ENCODE data around the gene LRRC38.
"Not testable (repeated sequence)": the region's sequence is repeated elsewhere in the genome, so short reads cannot be mapped to it uniquely, and the experiment has no call there.

The LRRC38 gene

GRCh38 chr1:13451399-13451965, 62.3 kb downstream of the LRRC38 start:
- Mint-ChIP-seq H3K9me3 (peaks cover 5% of the 10 kb centered on the region), H3K4me3 (no peak overlapping the region), H3K36me3 (ENCODE audit: low read depth) (no peaks in the 10 kb centered on the region), H3K27me3 (ENCODE audit: low read depth) (peaks cover 4% of the 10 kb centered on the region), H3K4me1 (no peaks in the 10 kb centered on the region), H3K27ac (no peak overlapping the region)
- TF ChIP-seq, protein P1, sequence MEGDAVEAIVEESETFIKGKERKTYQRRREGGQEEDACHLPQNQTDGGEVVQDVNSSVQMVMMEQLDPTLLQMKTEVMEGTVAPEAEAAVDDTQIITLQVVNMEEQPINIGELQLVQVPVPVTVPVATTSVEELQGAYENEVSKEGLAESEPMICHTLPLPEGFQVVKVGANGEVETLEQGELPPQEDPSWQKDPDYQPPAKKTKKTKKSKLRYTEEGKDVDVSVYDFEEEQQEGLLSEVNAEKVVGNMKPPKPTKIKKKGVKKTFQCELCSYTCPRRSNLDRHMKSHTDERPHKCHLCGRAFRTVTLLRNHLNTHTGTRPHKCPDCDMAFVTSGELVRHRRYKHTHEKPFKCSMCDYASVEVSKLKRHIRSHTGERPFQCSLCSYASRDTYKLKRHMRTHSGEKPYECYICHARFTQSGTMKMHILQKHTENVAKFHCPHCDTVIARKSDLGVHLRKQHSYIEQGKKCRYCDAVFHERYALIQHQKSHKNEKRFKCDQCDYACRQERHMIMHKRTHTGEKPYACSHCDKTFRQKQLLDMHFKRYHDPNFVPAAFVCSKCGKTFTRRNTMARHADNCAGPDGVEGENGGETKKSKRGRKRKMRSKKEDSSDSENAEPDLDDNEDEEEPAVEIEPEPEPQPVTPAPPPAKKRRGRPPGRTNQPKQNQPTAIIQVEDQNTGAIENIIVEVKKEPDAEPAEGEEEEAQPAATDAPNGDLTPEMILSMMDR (IDR thresholded peaks at IDR 0.05; ENCODE audit: unreplicated experiment in 3 of 3), result no peak

DNA sequence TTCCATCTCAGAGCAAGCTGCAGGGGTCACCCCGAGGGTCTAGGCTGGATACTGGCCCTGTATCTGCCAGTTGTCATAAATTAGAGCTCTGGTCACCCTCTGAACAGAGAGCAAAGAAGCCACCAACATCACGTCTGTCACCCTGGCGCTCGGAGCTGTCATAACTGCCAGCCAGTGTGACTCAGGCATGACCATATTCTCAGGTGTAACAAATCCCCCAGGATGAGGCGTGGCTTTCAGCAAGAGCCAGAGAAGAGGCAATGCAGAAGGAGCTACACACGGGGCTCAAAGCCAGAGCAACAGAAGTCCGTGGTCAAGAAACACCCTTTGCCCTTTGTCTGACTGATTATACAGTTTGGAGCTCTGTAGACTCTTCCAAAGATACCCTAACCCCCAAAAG, 63.6 kb downstream of the LRRC38 start:
- Mint-ChIP-seq H3K27me3 (ENCODE audit: low read depth) (no peaks in the 10 kb centered on the region), H3K4me3 (no peak overlapping the region), H3K9me3 (peaks cover 4% of the 10 kb centered on the region), H3K4me1 (no peaks in the 10 kb centered on the region), H3K36me3 (ENCODE audit: low read depth) (no peaks in the 10 kb centered on the region), H3K27ac (no peak overlapping the region)
- TF ChIP-seq, protein P1 (IDR thresholded peaks at IDR 0.05; ENCODE audit: unreplicated experiment in 3 of 3), result no peak

DNA sequence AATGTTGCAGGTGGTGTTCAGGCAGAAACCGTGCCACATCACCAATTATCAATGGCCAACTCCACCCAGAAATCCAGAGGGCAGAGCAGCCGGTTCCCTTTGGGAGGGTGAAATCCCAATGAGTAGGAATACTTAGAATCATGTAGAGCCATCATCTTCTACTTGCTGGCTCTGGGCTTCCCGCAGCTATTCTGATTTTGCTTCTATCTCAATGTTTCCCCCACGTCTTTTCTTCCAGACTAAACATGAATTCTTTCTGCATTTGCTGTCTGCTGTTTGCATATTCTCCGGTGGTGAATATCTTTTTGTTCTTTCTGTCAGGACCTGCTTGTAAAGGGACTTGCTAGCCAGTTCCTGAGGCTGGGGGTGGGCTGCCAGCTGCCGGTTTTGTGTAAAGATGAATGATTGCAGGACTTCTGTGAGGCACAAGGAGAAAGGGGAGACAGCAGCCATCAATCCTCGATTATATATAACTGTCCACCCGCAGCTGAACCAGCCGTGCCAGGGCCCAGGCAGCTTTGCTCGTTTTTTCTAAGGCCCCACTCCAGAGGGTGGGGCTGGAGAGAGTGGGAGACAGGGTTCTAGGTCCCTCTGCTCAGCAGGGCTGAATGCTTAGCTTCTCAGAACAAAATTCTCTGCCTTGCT, 70.3 kb downstream of the LRRC38 start:
- peak overlapping the region in 1 of 3 experiments; percentile 34 for H3K27ac Mint-ChIP-seq
- no peak overlapping the region for H3K4me3 Mint-ChIP-seq
- H3K27me3 Mint-ChIP-seq (ENCODE audit: low read depth), result peaks cover 6% of the 10 kb centered on the region
- no peaks in the 10 kb centered on the region for H3K36me3 Mint-ChIP-seq (ENCODE audit: low read depth)
- H3K4me1 Mint-ChIP-seq, result peaks cover 4% of the 10 kb centered on the region
- TF ChIP-seq, protein P1 (IDR thresholded peaks at IDR 0.05; ENCODE audit: unreplicated experiment in 3 of 3), result no peak
- peaks cover 11% of the 10 kb centered on the region for H3K9me3 Mint-ChIP-seq

- peaks cover 25% of the 10 kb centered on the region for H3K9me3 Mint-ChIP-seq
- not testable (repeated sequence) for H3K36me3 Mint-ChIP-seq (ENCODE audit: low read depth); H3K27ac Mint-ChIP-seq; H3K4me1 Mint-ChIP-seq; H3K4me3 Mint-ChIP-seq
- H3K27me3 Mint-ChIP-seq (ENCODE audit: low read depth), result peaks cover 20% of the 10 kb centered on the region
These were observed 74.6 kb downstream of the LRRC38 start for GRCh38 chr1:13439104-13439783.

DNA sequence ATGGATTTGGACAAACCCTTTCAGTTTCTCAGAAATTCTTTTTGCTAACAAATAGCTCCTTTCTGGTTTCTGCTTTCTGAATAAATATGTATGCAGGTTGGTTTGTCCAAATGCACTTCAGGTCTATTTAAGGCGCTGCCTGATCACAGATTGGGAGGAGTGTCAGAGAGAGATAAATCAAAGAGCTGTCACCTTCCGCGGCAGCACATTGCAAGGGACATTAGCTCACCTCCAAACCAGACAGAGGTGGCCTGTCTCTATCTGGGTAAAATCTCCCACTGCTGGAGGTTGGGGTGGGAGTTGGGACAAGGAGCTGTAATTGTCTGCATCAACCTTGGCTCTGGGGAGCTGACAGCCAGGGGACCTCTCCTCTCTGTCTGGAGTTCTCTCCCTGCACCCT, 78.3 kb downstream of the LRRC38 start:
- H3K27ac Mint-ChIP-seq, result no peak overlapping the region
- no peaks in the 10 kb centered on the region for H3K4me1 Mint-ChIP-seq
- peaks cover 34% of the 10 kb centered on the region for H3K9me3 Mint-ChIP-seq
- H3K36me3 Mint-ChIP-seq (ENCODE audit: low read depth), result no peaks in the 10 kb centered on the region
- H3K27me3 Mint-ChIP-seq (ENCODE audit: low read depth), result peaks cover 16% of the 10 kb centered on the region
- TF ChIP-seq, protein P1 (IDR thresholded peaks at IDR 0.05; ENCODE audit: unreplicated experiment in 3 of 3), result no peak
- no peak overlapping the region for H3K4me3 Mint-ChIP-seq

GRCh38 chr1:13433694-13434358, 80.0 kb downstream of the LRRC38 start:
- not testable (repeated sequence) for H3K4me1 Mint-ChIP-seq; H3K36me3 Mint-ChIP-seq (ENCODE audit: low read depth)

More at GRCh38 chr1:13433694-13434358, 80.0 kb downstream of the LRRC38 start:
- Mint-ChIP-seq H3K27me3 (ENCODE audit: low read depth) (peaks cover 16% of the 10 kb centered on the region), H3K9me3 (peaks cover 39% of the 10 kb centered on the region)
- H3K27ac Mint-ChIP-seq, H3K4me3 Mint-ChIP-seq: not testable (repeated sequence)

All from nephron (organoid).